Measurements from ENCODE around the gene SCAMP1.

DNA sequence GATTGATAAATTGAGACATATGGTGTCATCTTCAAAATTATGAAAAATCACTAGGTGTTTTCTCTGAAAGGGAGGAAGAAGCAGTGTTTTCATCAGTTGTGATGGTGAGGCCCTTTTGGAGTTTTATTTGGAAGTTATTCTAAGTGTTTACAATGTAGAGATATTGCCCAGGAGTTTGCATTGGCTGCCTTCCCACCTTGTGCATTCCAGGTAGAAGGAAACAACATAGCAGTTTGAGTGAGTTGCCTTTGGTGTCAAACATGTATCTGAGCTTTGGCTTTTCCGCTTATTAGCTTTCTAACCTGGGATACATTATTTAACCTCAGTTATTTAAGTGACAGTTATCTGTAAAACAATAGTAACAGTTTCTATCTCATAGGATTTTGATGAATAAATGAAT lies 122.5 kb downstream of the SCAMP1 start:
- TF ChIP-seq, protein P1, sequence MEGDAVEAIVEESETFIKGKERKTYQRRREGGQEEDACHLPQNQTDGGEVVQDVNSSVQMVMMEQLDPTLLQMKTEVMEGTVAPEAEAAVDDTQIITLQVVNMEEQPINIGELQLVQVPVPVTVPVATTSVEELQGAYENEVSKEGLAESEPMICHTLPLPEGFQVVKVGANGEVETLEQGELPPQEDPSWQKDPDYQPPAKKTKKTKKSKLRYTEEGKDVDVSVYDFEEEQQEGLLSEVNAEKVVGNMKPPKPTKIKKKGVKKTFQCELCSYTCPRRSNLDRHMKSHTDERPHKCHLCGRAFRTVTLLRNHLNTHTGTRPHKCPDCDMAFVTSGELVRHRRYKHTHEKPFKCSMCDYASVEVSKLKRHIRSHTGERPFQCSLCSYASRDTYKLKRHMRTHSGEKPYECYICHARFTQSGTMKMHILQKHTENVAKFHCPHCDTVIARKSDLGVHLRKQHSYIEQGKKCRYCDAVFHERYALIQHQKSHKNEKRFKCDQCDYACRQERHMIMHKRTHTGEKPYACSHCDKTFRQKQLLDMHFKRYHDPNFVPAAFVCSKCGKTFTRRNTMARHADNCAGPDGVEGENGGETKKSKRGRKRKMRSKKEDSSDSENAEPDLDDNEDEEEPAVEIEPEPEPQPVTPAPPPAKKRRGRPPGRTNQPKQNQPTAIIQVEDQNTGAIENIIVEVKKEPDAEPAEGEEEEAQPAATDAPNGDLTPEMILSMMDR (IDR thresholded peaks at IDR 0.05; ENCODE audit: insufficient read depth, low read length, poor library complexity, severe bottlenecking): no peak
- TF ChIP-seq EZH2phosphoT487 (conservative IDR thresholded peaks at IDR 0.05; ENCODE audit: low read length): no peak
